SU-DHL-6 (cell line): ENCODE results near the gene HHAT.
"Not testable (repeated sequence)": the region's sequence is repeated elsewhere in the genome, so short reads cannot be mapped to it uniquely, and the experiment has no call there.

Source experiments
- H2AFZ ChIP-seq: fragments of 200-600 bp; sonication (generic); 2 replicates; pipeline ENCODE4 v1.6.1; 2014; ENCODE audit warnings: low read depth, mild to moderate bottlenecking, moderate library complexity, mixed read lengths, antibody characterized with exemption, low read length; ENCODE audit not compliant: severe bottlenecking
- H3F3A ChIP-seq: fragments of 200-600 bp; shearing (Covaris generic); 2 replicates; pipeline ENCODE4 v1.6.0; 2016; ENCODE audit warnings: antibody characterized with exemption, mild to moderate bottlenecking; ENCODE audit not compliant: insufficient read depth
- H3K27ac ChIP-seq: fragments of 200-600 bp; sonication (generic); 2 replicates; pipeline ENCODE4 v1.5.1; 2016; ENCODE audit warnings: low read depth, mild to moderate bottlenecking, low read length, moderate library complexity, mixed read lengths
- H3K27me3 ChIP-seq: fragments of 200-600 bp; sonication (generic), shearing (Covaris generic); 2 replicates; pipeline ENCODE4 v1.6.0; 2014; ENCODE audit warnings: mild to moderate bottlenecking, low read length
- H3K36me3 ChIP-seq: fragments of 200-600 bp; sonication (generic); 2 replicates; pipeline ENCODE4 v1.6.1; 2014; ENCODE audit warnings: mild to moderate bottlenecking, low read length, mixed read lengths
- H3K4me2 ChIP-seq: fragments of 300-600, 200-600 bp; shearing (Covaris generic), sonication (generic); 2 replicates; pipeline ENCODE4 v1.6.0; 2014; ENCODE audit warnings: low read length, low read depth, mild to moderate bottlenecking; ENCODE audit not compliant: poor library complexity, severe bottlenecking
- H3K4me3 ChIP-seq: fragments of 200-600 bp; sonication (generic); 2 replicates; pipeline ENCODE4 v1.5.1; 2014; ENCODE audit warnings: antibody characterized with exemption, low read length, mild to moderate bottlenecking, mixed read lengths; ENCODE audit not compliant: insufficient read depth, poor library complexity, severe bottlenecking
- H3K79me2 ChIP-seq: fragments of 200-600 bp; sonication (generic); 2 replicates; pipeline ENCODE4 v1.6.1; 2014; ENCODE audit warnings: mild to moderate bottlenecking, low read length, moderate library complexity; ENCODE audit not compliant: insufficient read depth
- H3K9ac ChIP-seq: fragments of 200-600 bp; sonication (generic); 2 replicates; pipeline ENCODE4 v1.7.0; 2014; ENCODE audit warnings: mild to moderate bottlenecking, low read length
- H3K9me2 ChIP-seq: fragments of 200-600 bp; sonication (generic); replicated peaks from 2 replicates; pipeline ENCODE4 v1.6.1; 2014; ENCODE audit warnings: low read length; ENCODE audit not compliant: insufficient read depth
- H3K9me3 ChIP-seq: fragments of 200-600 bp; sonication (generic); 2 replicates; pipeline ENCODE4 v1.6.1; 2014; ENCODE audit warnings: low read length, mixed read lengths; ENCODE audit not compliant: insufficient read depth
- H4K20me1 ChIP-seq: fragments of 200-600 bp; sonication (generic); 2 replicates; pipeline ENCODE4 v1.6.1; 2014; ENCODE audit warnings: low read depth, mild to moderate bottlenecking, antibody characterized with exemption, low read length, moderate library complexity, mixed read lengths
- CTCF ChIP-seq: fragments of 200-600 bp; sonication (generic); IDR thresholded peaks from one replicate; pipeline ENCODE4 v1.5.1; 2017; ENCODE audit warnings: antibody characterized with exemption, mild to moderate bottlenecking, low read length, moderate library complexity; ENCODE audit not compliant: insufficient read depth, poor library complexity, severe bottlenecking
- EZH2phosphoT487 ChIP-seq: fragments of 200-600 bp; sonication (generic), shearing (Covaris generic); conservative IDR thresholded peaks from 2 replicates; pipeline ENCODE4 v1.6.1; 2018; ENCODE audit warnings: mild to moderate bottlenecking, antibody characterized with exemption, low read length, moderate library complexity, mixed read lengths

HHAT gene

DNA sequence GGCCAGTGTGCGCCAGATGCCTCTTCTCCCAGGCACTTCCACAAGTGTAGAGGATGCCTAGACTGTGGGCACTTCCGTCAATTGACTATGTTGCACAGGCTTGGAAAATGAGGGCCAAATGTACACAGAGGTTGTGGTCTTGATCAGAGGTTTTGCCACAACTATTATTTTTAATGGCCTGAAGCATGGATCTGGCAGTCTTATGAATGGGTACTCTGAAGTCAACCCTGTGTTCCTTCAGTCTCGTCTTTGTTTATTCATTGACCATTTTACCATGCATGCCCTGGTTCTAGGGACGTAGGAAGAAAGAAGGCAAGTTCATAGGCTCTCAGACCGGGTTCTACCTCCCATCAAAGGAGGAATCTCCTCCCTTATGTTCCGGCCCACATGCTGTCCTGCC, 329.1 kb downstream of the HHAT start:
- TF ChIP-seq CTCF (no peak), EZH2phosphoT487 (no peak)
- H4K20me1 ChIP-seq, result no peaks in the 10 kb centered on the region

GRCh38 chr1:210661520-210661919, 332.8 kb downstream of the HHAT start:
- not testable (repeated sequence) for H2AFZ ChIP-seq, H4K20me1 ChIP-seq, H3K4me2 ChIP-seq, H3F3A ChIP-seq, H3K9me3 ChIP-seq, H3K27me3 ChIP-seq, H3K79me2 ChIP-seq, H3K9me2 ChIP-seq, H3K4me3 ChIP-seq, H3K36me3 ChIP-seq, H3K9ac ChIP-seq, H3K27ac ChIP-seq

More for the DNA sequence above, 329.1 kb downstream of the HHAT start:
- Histone ChIP-seq H3K4me2 (no peak overlapping the region), H3K9ac (no peak overlapping the region), H3K27me3 (no peaks in the 10 kb centered on the region), H3K36me3 (no peaks in the 10 kb centered on the region), H2AFZ (no peak overlapping the region), H3K9me2 (no peaks in the 10 kb centered on the region), H3F3A (no peaks in the 10 kb centered on the region), H3K27ac (no peak overlapping the region), H3K79me2 (no peaks in the 10 kb centered on the region), H3K9me3 (no peaks in the 10 kb centered on the region), H3K4me3 (no peak overlapping the region)

DNA sequence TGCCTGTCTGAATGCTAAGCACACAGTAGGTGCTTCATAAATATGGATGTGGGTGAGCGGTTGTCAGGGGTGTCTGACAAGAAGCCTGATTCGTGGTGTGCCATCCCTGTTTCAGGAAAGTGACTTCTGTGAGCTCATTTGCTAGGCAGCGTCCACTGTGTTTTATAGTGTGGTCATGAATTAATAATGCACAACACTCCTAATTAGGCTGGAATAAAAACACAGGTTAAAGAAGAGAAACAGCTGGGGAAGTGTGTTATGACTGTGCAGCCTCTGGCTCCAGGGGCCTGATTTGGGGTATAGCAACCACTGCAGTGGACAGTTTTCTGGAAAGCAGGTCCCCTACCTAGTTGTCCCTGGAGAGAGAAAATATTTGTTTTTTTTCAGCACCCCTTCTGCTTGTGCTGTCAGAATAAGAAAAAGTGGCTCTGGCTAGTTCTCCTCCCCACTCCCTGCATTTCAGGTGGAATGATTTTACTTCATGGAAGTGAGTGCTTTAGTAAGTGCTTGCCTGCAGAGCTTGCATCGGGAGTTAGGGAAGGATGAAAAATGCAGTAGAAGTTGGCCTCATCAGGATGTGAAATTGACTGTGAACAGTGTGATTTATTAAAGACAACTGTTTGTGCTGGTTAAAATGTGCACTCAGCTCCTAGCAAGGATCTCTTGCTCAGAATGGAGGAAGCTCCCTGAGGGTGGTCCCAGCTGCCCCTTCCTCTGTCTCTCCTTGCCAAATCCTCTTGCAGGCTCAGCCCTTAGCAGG, 333.8 kb downstream of the HHAT start:
- Histone ChIP-seq H3K27ac (no peak overlapping the region), H3K36me3 (no peaks in the 10 kb centered on the region), H3K4me2 (no peak overlapping the region), H3F3A (no peaks in the 10 kb centered on the region), H3K4me3 (no peak overlapping the region), H2AFZ (no peak overlapping the region), H3K9me2 (no peaks in the 10 kb centered on the region), H3K79me2 (no peaks in the 10 kb centered on the region), H4K20me1 (no peaks in the 10 kb centered on the region), H3K9me3 (no peaks in the 10 kb centered on the region), H3K27me3 (no peaks in the 10 kb centered on the region), H3K9ac (no peak overlapping the region)
- TF ChIP-seq CTCF (no peak), EZH2phosphoT487 (no peak)

DNA sequence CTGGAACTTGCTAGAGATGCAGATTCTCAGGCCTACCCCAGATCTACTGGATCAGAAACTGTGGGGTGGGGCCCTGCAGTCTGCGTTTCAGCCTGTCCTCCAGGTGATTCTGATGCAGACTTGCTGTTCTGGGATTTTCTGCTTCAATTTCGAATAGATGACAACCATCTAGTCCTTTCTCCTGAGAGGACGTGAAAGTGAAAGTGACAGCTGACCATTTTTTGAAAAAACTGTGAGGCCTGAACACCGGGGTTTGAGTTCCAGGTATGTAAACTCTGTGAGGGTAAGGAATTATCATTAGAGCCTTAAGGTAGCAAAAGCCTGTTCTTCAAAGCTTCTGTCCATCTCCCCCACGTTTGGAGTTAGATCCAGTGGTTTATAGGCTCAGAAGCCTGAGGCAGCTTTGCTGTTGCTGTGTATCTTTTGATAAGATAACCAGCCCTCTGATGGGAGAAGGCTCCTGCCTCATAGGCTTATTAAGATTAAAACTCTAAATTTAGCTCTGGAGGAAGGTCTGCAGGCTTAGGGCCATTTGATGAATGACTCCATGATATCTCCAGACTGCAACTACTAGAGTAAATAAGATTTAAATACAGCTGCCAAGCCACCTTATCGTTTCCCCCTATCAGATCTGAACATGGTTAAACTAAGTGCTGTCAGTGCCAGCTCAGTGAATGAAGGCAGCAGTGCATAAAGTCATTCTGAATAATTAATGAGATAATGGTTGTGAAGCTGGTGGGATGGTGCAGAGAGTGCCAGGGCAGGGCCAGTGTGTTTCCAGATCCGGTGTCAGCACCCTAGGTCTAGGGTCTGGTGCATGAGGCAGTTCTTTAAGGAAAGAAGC, 335.2 kb downstream of the HHAT start:
- Histone ChIP-seq H4K20me1 (no peaks in the 10 kb centered on the region), H3K9me3 (no peaks in the 10 kb centered on the region), H3K9me2 (no peaks in the 10 kb centered on the region), H3K27ac (no peak overlapping the region), H2AFZ (no peak overlapping the region), H3K4me2 (no peak overlapping the region), H3K27me3 (no peaks in the 10 kb centered on the region), H3K79me2 (no peaks in the 10 kb centered on the region), H3K36me3 (no peaks in the 10 kb centered on the region), H3K9ac (no peak overlapping the region), H3F3A (no peaks in the 10 kb centered on the region), H3K4me3 (no peak overlapping the region)
- no peak for TF ChIP-seq CTCF
- TF ChIP-seq EZH2phosphoT487, result no peak
